ENCODE data around the gene NRG4. TPM values are rescaled to one million over a fixed set of nuclear protein-coding genes. Genes with fewer than 3 reads are reported as not detected.

The NRG4 gene
- total RNA-seq, 1 donor from 2014 or later: 2.2 TPM

GRCh38 chr15:75902129-75902557, 110.1 kb downstream of the NRG4 start:
- Histone ChIP-seq H3K36me3 (peaks cover 30% of the 10 kb centered on the region), H3K27me3 (ENCODE audit: low read depth) (no peaks in the 10 kb centered on the region), H3K9me3 (no peaks in the 10 kb centered on the region), H3K27ac (no peak overlapping the region), H3K4me1 (peaks cover 21% of the 10 kb centered on the region), H3K4me3 (no peak overlapping the region)
- TF ChIP-seq, protein P1, sequence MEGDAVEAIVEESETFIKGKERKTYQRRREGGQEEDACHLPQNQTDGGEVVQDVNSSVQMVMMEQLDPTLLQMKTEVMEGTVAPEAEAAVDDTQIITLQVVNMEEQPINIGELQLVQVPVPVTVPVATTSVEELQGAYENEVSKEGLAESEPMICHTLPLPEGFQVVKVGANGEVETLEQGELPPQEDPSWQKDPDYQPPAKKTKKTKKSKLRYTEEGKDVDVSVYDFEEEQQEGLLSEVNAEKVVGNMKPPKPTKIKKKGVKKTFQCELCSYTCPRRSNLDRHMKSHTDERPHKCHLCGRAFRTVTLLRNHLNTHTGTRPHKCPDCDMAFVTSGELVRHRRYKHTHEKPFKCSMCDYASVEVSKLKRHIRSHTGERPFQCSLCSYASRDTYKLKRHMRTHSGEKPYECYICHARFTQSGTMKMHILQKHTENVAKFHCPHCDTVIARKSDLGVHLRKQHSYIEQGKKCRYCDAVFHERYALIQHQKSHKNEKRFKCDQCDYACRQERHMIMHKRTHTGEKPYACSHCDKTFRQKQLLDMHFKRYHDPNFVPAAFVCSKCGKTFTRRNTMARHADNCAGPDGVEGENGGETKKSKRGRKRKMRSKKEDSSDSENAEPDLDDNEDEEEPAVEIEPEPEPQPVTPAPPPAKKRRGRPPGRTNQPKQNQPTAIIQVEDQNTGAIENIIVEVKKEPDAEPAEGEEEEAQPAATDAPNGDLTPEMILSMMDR (IDR thresholded peaks at IDR 0.05): no peak
- DNase-seq (no peak), ATAC-seq (no peak)
- intact Hi-C loops (cut with DNase I): no loop called here

GRCh38 chr15:75900577-75900976, 111.6 kb downstream of the NRG4 start:
- H3K4me1 ChIP-seq: peaks cover 16% of the 10 kb centered on the region
- peaks cover 22% of the 10 kb centered on the region for H3K36me3 ChIP-seq
- H3K27ac ChIP-seq: no peak overlapping the region
- no peak overlapping the region for H3K4me3 ChIP-seq
- H3K27me3 ChIP-seq (ENCODE audit: low read depth): no peaks in the 10 kb centered on the region
- DNase-seq (no peak), ATAC-seq (no peak)
- no peaks in the 10 kb centered on the region for H3K9me3 ChIP-seq
- intact Hi-C loops (cut with DNase I): no loop called here
- TF ChIP-seq, protein P1 (IDR thresholded peaks at IDR 0.05): no peak

GRCh38 chr15:75895731-75896130, 116.5 kb downstream of the NRG4 start:
- intact Hi-C loops (cut with DNase I): no loop called here
- Histone ChIP-seq H3K27ac (no peak overlapping the region), H3K36me3 (peaks cover 28% of the 10 kb centered on the region), H3K4me3 (no peak overlapping the region), H3K4me1 (no peaks in the 10 kb centered on the region), H3K9me3 (no peaks in the 10 kb centered on the region), H3K27me3 (ENCODE audit: low read depth) (no peaks in the 10 kb centered on the region)
- no peak for DNase-seq
- TF ChIP-seq, protein P1 (IDR thresholded peaks at IDR 0.05): no peak
- ATAC-seq: no peak

GRCh38 chr15:75891895-75892294, 120.3 kb downstream of the NRG4 start:
- Histone ChIP-seq H3K4me3 (no peak overlapping the region), H3K27ac (no peak overlapping the region), H3K9me3 (no peaks in the 10 kb centered on the region), H3K27me3 (ENCODE audit: low read depth) (no peaks in the 10 kb centered on the region), H3K4me1 (no peaks in the 10 kb centered on the region), H3K36me3 (peaks cover 18% of the 10 kb centered on the region)
- TF ChIP-seq, protein P1 (IDR thresholded peaks at IDR 0.05): no peak
- no peak for ATAC-seq
- DNase-seq: no peak
- intact Hi-C loops (cut with DNase I): no loop called here

Other genes with a start within 250 kb of the NRG4 start
- 29.0 TPM for gene UBE2Q2, start 169.0 kb downstream of the NRG4 start, total RNA-seq
- gene FBXO22, start 108.5 kb downstream of the NRG4 start, total RNA-seq: 20.4 TPM
- gene TMEM266, start 47.6 kb upstream of the NRG4 start, total RNA-seq: 1.4 TPM